Lower leg skin (tissue), 4 donors: ENCODE results near the gene COMMD10. TPM values are rescaled to one million over a fixed set of nuclear protein-coding genes. Genes with fewer than 3 reads are reported as not detected.

Experiments
- DNase-seq, 2 donors: peaks; one replicate each; pipeline ENCODE4 v3.0.0-alpha.2; 2019; ENCODE audit warnings: low spot score in 2 of 2
- H3K4me3 ChIP-seq: fragments of 200-600 bp; sonication (generic); 2 replicates; pipeline ENCODE4 v1.5.1; 2017; ENCODE audit warnings: mild to moderate bottlenecking, low read depth; ENCODE audit not compliant: poor library complexity, severe bottlenecking
- CTCF ChIP-seq, 3 donors: fragments of 450-650 bp; IDR thresholded peaks; one replicate each; pipeline ENCODE4 v1.5.1; 2016; ENCODE audit warnings: antibody characterized with exemption in 3 of 3, mild to moderate bottlenecking in 3 of 3, moderate library complexity in 2 of 3
- POLR2A ChIP-seq, 2 donors: fragments of 450-650 bp; IDR thresholded peaks; one replicate each; pipeline ENCODE4 v1.6.1; 2016 to 2017; ENCODE audit warnings: antibody characterized with exemption in 2 of 2, mild to moderate bottlenecking in 1 of 2, moderate library complexity in 1 of 2
- WGBS, 2 donors: methylation state at CpG; one replicate each; pipeline ENCODE4 v1.1.5; 2018; 5-methylcytosine and 5-hydroxymethylcytosine counted together
- intact Hi-C: fragments of 100-400 bp; cut with DNase I; formaldehyde crosslinking; loops from one replicate; pipeline ENCODE4 v1.15.0; 2023; ENCODE audit warnings: low total_unique reads
- total RNA-seq, 4 donors: library from RNA; depleted of rRNA; stranded (reverse); fragments of >200 nt; gene quantifications; one replicate each; pipeline ENCODE4 v1.1.0, GENCODE V29; 2016

The COMMD10 gene
- total RNA-seq, result 10 to 100 TPM; 10.8 to 22.1 (median 15.1) TPM

GRCh38 chr5:116084871-116085715 is at the start of gene COMMD10:
Gene COMMD10 (plus strand): TSS chr5:116085025.
- no peak for TF ChIP-seq POLR2A (IDR thresholded peaks at IDR 0.05)
- TF ChIP-seq CTCF (IDR thresholded peaks at IDR 0.05), result no peak
- H3K4me3 ChIP-seq, result peak within 1 kb of the TSS; percentile 58
- WGBS, 2 donors, result 1% methylated on average over 49 to 53 of the region's 65 CpGs
- DNase-seq, result peak; percentile 66 to 94
- intact Hi-C loops, result no loop called here

GRCh38 chr5:116035123-116035522 is 49.7 kb upstream of the COMMD10 start:
- TF ChIP-seq CTCF (IDR thresholded peaks at IDR 0.05) (no peak), POLR2A (IDR thresholded peaks at IDR 0.05) (no peak)

GRCh38 chr5:116037236-116037822 is 47.5 kb upstream of the COMMD10 start:
- WGBS, 2 donors, result 60 to 68% methylated on average over 3 of the region's 3 CpGs
- no peak for DNase-seq
- intact Hi-C loops, result no loop called here
- TF ChIP-seq POLR2A (IDR thresholded peaks at IDR 0.05), result no peak
- TF ChIP-seq CTCF (IDR thresholded peaks at IDR 0.05), result no peak
- no peak overlapping the region for H3K4me3 ChIP-seq

More at GRCh38 chr5:116035123-116035522, 49.7 kb upstream of the COMMD10 start:
- DNase-seq, result no peak
- intact Hi-C loops, result no loop called here
- WGBS, 2 donors, result 89% methylated on average over 5 of the region's 5 CpGs
- H3K4me3 ChIP-seq, result no peak overlapping the region

- intact Hi-C loops, result no loop called here
- TF ChIP-seq CTCF (IDR thresholded peaks at IDR 0.05), result no peak
- TF ChIP-seq POLR2A (IDR thresholded peaks at IDR 0.05), result no peak
- H3K4me3 ChIP-seq, result no peak overlapping the region
- no peak for DNase-seq
- WGBS, 2 donors, result 71 to 77% methylated on average over 3 of the region's 3 CpGs
Measured at GRCh38 chr5:116038817-116039216, 46.0 kb upstream of the COMMD10 start.

GRCh38 chr5:116042375-116042774 is 42.5 kb upstream of the COMMD10 start:
- DNase-seq, result no peak
- TF ChIP-seq POLR2A (IDR thresholded peaks at IDR 0.05), result no peak
- no peak for TF ChIP-seq CTCF (IDR thresholded peaks at IDR 0.05)
- intact Hi-C loops, result loop anchor here (10.0 kb wide), 1 partner anchor 158 kb away; no protein-coding TSS in a partner anchor
- no peak overlapping the region for H3K4me3 ChIP-seq
